Cardiac muscle cell (in vitro differentiated cells and primary cell): ENCODE results near the gene ZDHHC5. TPM values are rescaled to one million over a fixed set of nuclear protein-coding genes. Genes with fewer than 3 reads are reported as not detected.

Experiments used
- DNase-seq, 2 donors: peaks; one replicate each; pipeline versions ENCODE4 v3.0.0 to v3.0.0-alpha.2; 2010 to 2017; ENCODE audit warnings: low read depth in 1 of 2, low spot score in 1 of 2
- H3K27ac ChIP-seq: fragments of 200-600 bp; sonication (generic); 2 replicates; pipeline ENCODE4 v1.5.1; 2016
- H3K27me3 ChIP-seq: fragments of 200-600 bp; sonication (generic); 2 replicates; pipeline ENCODE4 v1.6.0; 2016; ENCODE audit warnings: control low read depth
- H3K36me3 ChIP-seq: fragments of 200-600 bp; sonication (generic); 2 replicates; pipeline ENCODE4 v1.5.1; 2016; ENCODE audit warnings: control low read depth
- H3K4me1 ChIP-seq: fragments of 200-600 bp; sonication (generic); 2 replicates; pipeline ENCODE4 v1.8.1; 2017; ENCODE audit warnings: low read depth, mild to moderate bottlenecking, mixed run types
- H3K4me3 ChIP-seq: fragments of 200-600 bp; sonication (generic); 2 replicates; pipeline ENCODE4 v1.5.1; 2016; ENCODE audit warnings: mild to moderate bottlenecking
- H3K9me3 ChIP-seq: fragments of 200-600 bp; sonication (generic); 2 replicates; pipeline ENCODE4 v1.5.1; 2017; ENCODE audit warnings: low read depth, mild to moderate bottlenecking, control low read depth
- polyA plus RNA-seq: library from polyadenylated mRNA; unstranded; fragments of >200 nt; fragmentation: Nextera tagmentation; extraction: Ambion mirVana; gene quantifications from 2 replicates; pipeline ENCODE4 v1.2.1, GENCODE V29; 2016
- total RNA-seq: library from RNA; depleted of rRNA; stranded (reverse); fragments of >200 nt; gene quantifications from 2 replicates; pipeline ENCODE4 v1.2.3, GENCODE V29; 2016
- TF ChIP-seq, protein P1 (sequence below): IDR thresholded peaks from 2 replicates; pipeline ENCODE4 v1.5.1; 2012; ENCODE audit warnings: low read depth, mild to moderate bottlenecking, low read length

ZDHHC5 gene
- total and polyA plus RNA-seq, 2 experiments from 2014 or later = 24.9 to 30.9 TPM

GRCh38 chr11:57659669-57660068 is 8.2 kb upstream of the ZDHHC5 start:
- H3K4me1 ChIP-seq = peaks cover 5% of the 10 kb centered on the region
- TF ChIP-seq, protein P1, sequence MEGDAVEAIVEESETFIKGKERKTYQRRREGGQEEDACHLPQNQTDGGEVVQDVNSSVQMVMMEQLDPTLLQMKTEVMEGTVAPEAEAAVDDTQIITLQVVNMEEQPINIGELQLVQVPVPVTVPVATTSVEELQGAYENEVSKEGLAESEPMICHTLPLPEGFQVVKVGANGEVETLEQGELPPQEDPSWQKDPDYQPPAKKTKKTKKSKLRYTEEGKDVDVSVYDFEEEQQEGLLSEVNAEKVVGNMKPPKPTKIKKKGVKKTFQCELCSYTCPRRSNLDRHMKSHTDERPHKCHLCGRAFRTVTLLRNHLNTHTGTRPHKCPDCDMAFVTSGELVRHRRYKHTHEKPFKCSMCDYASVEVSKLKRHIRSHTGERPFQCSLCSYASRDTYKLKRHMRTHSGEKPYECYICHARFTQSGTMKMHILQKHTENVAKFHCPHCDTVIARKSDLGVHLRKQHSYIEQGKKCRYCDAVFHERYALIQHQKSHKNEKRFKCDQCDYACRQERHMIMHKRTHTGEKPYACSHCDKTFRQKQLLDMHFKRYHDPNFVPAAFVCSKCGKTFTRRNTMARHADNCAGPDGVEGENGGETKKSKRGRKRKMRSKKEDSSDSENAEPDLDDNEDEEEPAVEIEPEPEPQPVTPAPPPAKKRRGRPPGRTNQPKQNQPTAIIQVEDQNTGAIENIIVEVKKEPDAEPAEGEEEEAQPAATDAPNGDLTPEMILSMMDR = no peak

GRCh38 chr11:57662893-57663292 is 5.0 kb upstream of the ZDHHC5 start:
- peaks cover 5% of the 10 kb centered on the region for H3K4me1 ChIP-seq
- H3K9me3 ChIP-seq = no peaks in the 10 kb centered on the region
- DNase-seq = no peak
- TF ChIP-seq, protein P1 = no peak
- no peak overlapping the region for H3K27ac ChIP-seq
- peaks cover 23% of the 10 kb centered on the region for H3K36me3 ChIP-seq
- H3K27me3 ChIP-seq = no peaks in the 10 kb centered on the region
- H3K4me3 ChIP-seq = no peak overlapping the region

More at GRCh38 chr11:57659669-57660068, 8.2 kb upstream of the ZDHHC5 start:
- no peak overlapping the region for H3K27ac ChIP-seq
- H3K4me3 ChIP-seq = no peak overlapping the region
- peaks cover 23% of the 10 kb centered on the region for H3K36me3 ChIP-seq
- no peaks in the 10 kb centered on the region for H3K9me3 ChIP-seq
- DNase-seq = no peak
- no peaks in the 10 kb centered on the region for H3K27me3 ChIP-seq

- Histone ChIP-seq H3K27me3 (no peaks in the 10 kb centered on the region), H3K4me3 (no peak overlapping the region), H3K36me3 (peaks cover 23% of the 10 kb centered on the region), H3K9me3 (no peaks in the 10 kb centered on the region), H3K27ac (no peak overlapping the region), H3K4me1 (peaks cover 2% of the 10 kb centered on the region)
- TF ChIP-seq, protein P1 = no peak
- no peak for DNase-seq
Measured at GRCh38 chr11:57663975-57664374, 3.9 kb upstream of the ZDHHC5 start.

DNA sequence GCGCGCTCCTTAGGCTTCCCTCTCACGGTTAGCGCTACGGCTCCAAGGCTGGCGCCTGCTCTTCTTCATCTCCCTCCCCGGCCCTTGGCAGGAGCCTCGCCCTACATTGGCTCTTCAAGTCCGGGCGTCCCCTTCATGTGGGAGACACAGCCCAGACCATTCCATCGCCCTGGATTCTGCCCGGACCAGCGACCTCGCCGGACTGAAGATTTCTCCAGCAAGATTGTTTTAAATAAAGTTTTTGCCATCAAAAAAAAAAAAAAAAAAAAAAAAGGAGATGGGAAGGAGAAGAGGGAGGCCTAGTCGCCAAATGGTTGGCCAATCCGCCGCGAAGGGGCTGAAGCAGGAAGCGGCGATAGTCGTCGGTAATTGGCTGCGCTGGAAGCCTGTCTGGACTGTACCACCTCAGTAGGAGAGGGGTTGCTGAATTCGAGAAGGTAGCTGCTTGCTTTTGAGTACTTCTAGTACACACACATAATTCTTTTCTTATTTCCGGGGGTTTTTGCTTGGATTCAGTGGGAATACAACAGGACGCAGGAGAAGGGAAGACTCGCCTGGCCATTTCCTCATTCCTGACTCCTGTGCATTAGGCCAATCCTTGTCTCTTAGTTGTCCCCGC is 688 bp upstream of the ZDHHC5 start:
- H3K4me1 ChIP-seq = peaks cover 7% of the 10 kb centered on the region
- TF ChIP-seq, protein P1 = no peak
- peak overlapping the region; percentile 61 for H3K4me3 ChIP-seq
- H3K36me3 ChIP-seq = peaks cover 2% of the 10 kb centered on the region
- peak; percentile 98 to 100 for DNase-seq
- no peaks in the 10 kb centered on the region for H3K27me3 ChIP-seq
- no peaks in the 10 kb centered on the region for H3K9me3 ChIP-seq
- H3K27ac ChIP-seq = peak overlapping the region; percentile 98

- TF ChIP-seq, protein P1 = no peak
- Histone ChIP-seq H3K27me3 (no peaks in the 10 kb centered on the region), H3K4me1 (peaks cover 7% of the 10 kb centered on the region), H3K27ac (peak overlapping the region; percentile 98), H3K4me3 (peak overlapping the region; percentile 61), H3K9me3 (no peaks in the 10 kb centered on the region), H3K36me3 (peaks cover 13% of the 10 kb centered on the region)
- no peak for DNase-seq
Measured at GRCh38 chr11:57668434-57668782, 494 bp downstream of the ZDHHC5 start.

GRCh38 chr11:57674251-57674650 is 6.3 kb downstream of the ZDHHC5 start:
- peaks cover 21% of the 10 kb centered on the region for H3K36me3 ChIP-seq
- H3K4me1 ChIP-seq = peaks cover 3% of the 10 kb centered on the region
- DNase-seq = no peak
- H3K27me3 ChIP-seq = no peaks in the 10 kb centered on the region
- no peak overlapping the region for H3K4me3 ChIP-seq
- no peak overlapping the region for H3K27ac ChIP-seq
- TF ChIP-seq, protein P1 = no peak
- H3K9me3 ChIP-seq = no peaks in the 10 kb centered on the region
